ENCODE results near the gene LIPC.

DNA sequence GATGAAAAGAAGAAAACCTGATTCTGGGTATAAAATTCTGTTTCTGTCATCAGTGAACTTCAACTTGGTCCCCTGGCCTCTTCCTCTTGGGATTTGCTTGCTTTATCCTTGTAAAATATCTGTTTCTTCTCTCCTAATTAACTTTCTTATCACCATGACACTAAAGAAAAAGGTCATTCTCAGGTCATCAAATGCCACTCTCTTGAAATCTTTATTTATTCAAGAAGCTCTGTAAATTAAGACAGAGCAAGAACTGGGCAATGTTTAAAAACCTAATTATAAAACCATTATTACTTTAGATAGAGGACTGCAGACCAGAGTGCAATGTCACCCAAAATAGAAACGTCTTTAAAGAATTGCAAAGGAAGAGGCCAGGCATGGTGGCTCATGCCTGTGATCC is 6.0 kb upstream of the LIPC start:
- TF ChIP-seq POLR2A (IDR thresholded peaks at IDR 0.05; ENCODE audit: low read length) = no peak
- no peak for TF ChIP-seq GATA1 (IDR thresholded peaks at IDR 0.05; ENCODE audit: low read depth, low read length)

All from erythroblast (primary cell).